NCI-H2196 treated with DMSO at 0.1 percent for 48 hours (cell line): ENCODE data around the gene GBP3.
"Not testable (repeated sequence)": the region's sequence is repeated elsewhere in the genome, so short reads cannot be mapped to it uniquely, and the experiment has no call there.

Experiments used
- DNase-seq: peaks from one replicate; lab custom pipeline; 2025; ENCODE audit not compliant: unreplicated experiment; lab: John Stamatoyannopoulos, UW

GBP3 gene

GRCh38 chr1:89041721-89042120 lies 19.1 kb upstream of the GBP3 start:
- no peak for DNase-seq

GRCh38 chr1:89041119-89041641 lies 18.5 kb upstream of the GBP3 start:
- no peak for DNase-seq

GRCh38 chr1:89040315-89040626 lies 17.6 kb upstream of the GBP3 start:
- DNase-seq: no peak

- no peak for DNase-seq
These were observed 14.5 kb upstream of the GBP3 start for GRCh38 chr1:89037186-89037585.

- no peak for DNase-seq
These were observed 12.4 kb upstream of the GBP3 start for GRCh38 chr1:89035080-89035479.

- not testable (repeated sequence) for DNase-seq
These were observed 11.3 kb upstream of the GBP3 start for GRCh38 chr1:89034004-89034403.

- not testable (repeated sequence) for DNase-seq
These were observed 6.4 kb upstream of the GBP3 start for GRCh38 chr1:89029051-89029450.

- DNase-seq: no peak
These were observed 3.3 kb upstream of the GBP3 start for GRCh38 chr1:89025928-89026327.

- no peak for DNase-seq
These were observed 360 bp upstream of the GBP3 start for GRCh38 chr1:89023026-89023425.

- DNase-seq: not testable (repeated sequence)
These were observed 4.3 kb downstream of the GBP3 start for GRCh38 chr1:89018318-89018717.

GRCh38 chr1:89008511-89008910 lies 14.2 kb downstream of the GBP3 start:
- no peak for DNase-seq

GRCh38 chr1:89005286-89006151 lies 17.1 kb downstream of the GBP3 start:
- no peak for DNase-seq

- not testable (repeated sequence) for DNase-seq
These were observed 20.5 kb downstream of the GBP3 start for GRCh38 chr1:89002176-89002575.

- no peak for DNase-seq
These were observed 21.2 kb downstream of the GBP3 start for GRCh38 chr1:89001510-89001909.

GRCh38 chr1:88998716-88999115 lies 23.9 kb downstream of the GBP3 start:
- peak; percentile 30 for DNase-seq

GRCh38 chr1:88990426-88990825 lies 32.2 kb downstream of the GBP3 start:
- no peak for DNase-seq

GRCh38 chr1:88985692-88986091 lies 37.0 kb downstream of the GBP3 start:
- DNase-seq: no peak

GRCh38 chr1:88985032-88985431 lies 37.6 kb downstream of the GBP3 start:
- DNase-seq: peak; percentile 56

- DNase-seq: no peak
These were observed 38.1 kb downstream of the GBP3 start for GRCh38 chr1:88984569-88984968.

- peak; percentile 8 for DNase-seq
These were observed 38.7 kb downstream of the GBP3 start for GRCh38 chr1:88983791-88984559.

GRCh38 chr1:88982055-88982454 lies 40.6 kb downstream of the GBP3 start:
- DNase-seq: no peak

- not testable (repeated sequence) for DNase-seq
These were observed 41.2 kb downstream of the GBP3 start for GRCh38 chr1:88981506-88981905.
